Urinary bladder (tissue), 4 donors: ENCODE results near the gene RPA3. TPM values are rescaled to one million over a fixed set of nuclear protein-coding genes. Genes with fewer than 3 reads are reported as not detected.
A peak's percentile ranks its signal among the peaks of the same experiment; 100 is the strongest.

ENCODE experiments used
- DNase-seq: peaks from one replicate; pipeline ENCODE4 v3.0.0-alpha.2; 2015; ENCODE audit errors: extremely low spot score
- H3K27ac ChIP-seq: one replicate; pipeline ENCODE4 v1.5.1; 2013; ENCODE audit warnings: low read depth, mild to moderate bottlenecking, moderate library complexity
- H3K36me3 ChIP-seq: one replicate; pipeline ENCODE4 v1.6.1; 2013; ENCODE audit warnings: mild to moderate bottlenecking, moderate library complexity; ENCODE audit not compliant: insufficient read depth
- H3K4me1 ChIP-seq: one replicate; pipeline ENCODE4 v1.6.1; 2013; ENCODE audit warnings: mild to moderate bottlenecking, moderate library complexity; ENCODE audit not compliant: insufficient read depth
- H3K4me3 ChIP-seq: one replicate; pipeline ENCODE4 v1.5.1; 2013; ENCODE audit warnings: low read depth, low read length
- WGBS: extraction: QIAGEN DNeasy Blood & Tissue Kit; methylation state at CpG from one replicate; pipeline ENCODE4 v1.1.7; 2013; 5-methylcytosine and 5-hydroxymethylcytosine counted together
- polyA plus RNA-seq: library from polyadenylated mRNA; stranded (reverse); fragments of 200-250 nt; gene quantifications from one replicate; pipeline ENCODE4 v1.2.3, GENCODE V29; 2013
- total RNA-seq: library from RNA; depleted of rRNA; stranded (reverse); fragments of >200 nt; gene quantifications from one replicate; pipeline ENCODE4 v1.2.3, GENCODE V29; 2014
- donor health status: healthy with polysubstance abuse.
- donor health status: healthy.

RPA3 gene
- total RNA-seq (21.6 TPM), polyA plus RNA-seq (18.3 TPM)

- no peak for DNase-seq
- Histone ChIP-seq H3K4me1 (no peaks in the 10 kb centered on the region), H3K36me3 (no peaks in the 10 kb centered on the region), H3K27ac (no peak within 1 kb of the TSS), H3K4me3 (no peak within 1 kb of the TSS)
- WGBS = 74% methylated on average over 1 of the region's 1 CpG
Measured at GRCh38 chr7:7718492-7718891, at the start of gene RPA3. Gene RPA3 (minus strand): TSS chr7:7718607. CDS start chr7:7640418, 78,189 bp downstream.

GRCh38 chr7:7766671-7767070 is 48.3 kb upstream of the RPA3 start:
- no peak overlapping the region for H3K27ac ChIP-seq
- H3K36me3 ChIP-seq = no peaks in the 10 kb centered on the region
- DNase-seq = no peak
- H3K4me3 ChIP-seq = no peak overlapping the region
- H3K4me1 ChIP-seq = peaks cover 4% of the 10 kb centered on the region

- no peak for DNase-seq
- Histone ChIP-seq H3K4me1 (peaks cover 2% of the 10 kb centered on the region), H3K4me3 (no peak overlapping the region)
Measured at GRCh38 chr7:7765422-7765821, 47.0 kb upstream of the RPA3 start.

DNA sequence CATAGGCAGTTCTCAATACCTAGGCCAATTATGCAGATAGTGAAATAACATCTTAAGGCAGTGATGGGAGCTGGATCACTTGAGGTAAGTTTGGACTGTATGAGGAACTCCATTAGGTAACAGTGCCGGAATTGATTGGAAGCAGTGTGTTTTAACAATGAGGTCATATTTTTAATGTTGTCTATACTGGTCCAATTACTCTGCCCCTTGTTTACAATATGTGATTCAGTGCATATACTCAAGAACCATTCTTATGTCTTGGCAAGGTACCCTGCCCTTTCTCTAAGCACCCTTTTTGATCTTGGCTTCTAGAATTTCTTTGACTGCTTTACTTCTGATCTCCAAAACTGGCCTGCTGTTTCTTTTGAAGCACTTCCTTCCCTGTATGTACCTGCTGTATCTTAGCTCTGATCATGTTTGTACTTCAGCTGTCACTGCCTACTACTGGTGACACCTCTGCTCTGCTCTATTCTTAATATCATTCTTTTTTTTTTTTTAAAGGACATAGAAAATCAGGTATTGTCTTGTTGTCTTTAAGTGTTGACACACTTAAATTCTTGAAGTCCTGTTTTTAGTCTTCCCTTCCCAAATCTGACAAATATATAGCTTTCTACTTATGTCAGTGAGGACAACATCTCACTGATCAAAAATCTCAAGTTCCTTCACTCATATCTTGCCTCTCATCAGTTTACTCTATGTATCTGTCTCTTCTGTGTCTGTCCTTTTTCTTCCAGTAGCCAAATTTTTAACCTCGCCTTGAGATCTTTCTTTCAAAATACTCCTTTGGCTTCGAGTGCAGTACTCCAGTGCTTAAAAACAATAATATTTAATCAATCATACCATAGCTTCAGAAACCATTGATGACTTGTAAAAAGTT is 46.4 kb upstream of the RPA3 start:
- Histone ChIP-seq H3K27ac (peak overlapping the region; percentile 10), H3K4me1 (peaks cover 2% of the 10 kb centered on the region), H3K4me3 (no peak overlapping the region), H3K36me3 (no peaks in the 10 kb centered on the region)
- DNase-seq = no peak
- 92% methylated on average over 3 of the region's 3 CpGs for WGBS

More at GRCh38 chr7:7765422-7765821, 47.0 kb upstream of the RPA3 start:
- no peaks in the 10 kb centered on the region for H3K36me3 ChIP-seq
- no peak overlapping the region for H3K27ac ChIP-seq

GRCh38 chr7:7761974-7762779 is 43.8 kb upstream of the RPA3 start:
- Histone ChIP-seq H3K36me3 (no peaks in the 10 kb centered on the region), H3K4me1 (peaks cover 3% of the 10 kb centered on the region), H3K27ac (no peak overlapping the region), H3K4me3 (peak overlapping the region; percentile 32)
- DNase-seq = no peak
- whole genome bisulfite sequencing = 8% methylated on average over 9 of the region's 9 CpGs

DNA sequence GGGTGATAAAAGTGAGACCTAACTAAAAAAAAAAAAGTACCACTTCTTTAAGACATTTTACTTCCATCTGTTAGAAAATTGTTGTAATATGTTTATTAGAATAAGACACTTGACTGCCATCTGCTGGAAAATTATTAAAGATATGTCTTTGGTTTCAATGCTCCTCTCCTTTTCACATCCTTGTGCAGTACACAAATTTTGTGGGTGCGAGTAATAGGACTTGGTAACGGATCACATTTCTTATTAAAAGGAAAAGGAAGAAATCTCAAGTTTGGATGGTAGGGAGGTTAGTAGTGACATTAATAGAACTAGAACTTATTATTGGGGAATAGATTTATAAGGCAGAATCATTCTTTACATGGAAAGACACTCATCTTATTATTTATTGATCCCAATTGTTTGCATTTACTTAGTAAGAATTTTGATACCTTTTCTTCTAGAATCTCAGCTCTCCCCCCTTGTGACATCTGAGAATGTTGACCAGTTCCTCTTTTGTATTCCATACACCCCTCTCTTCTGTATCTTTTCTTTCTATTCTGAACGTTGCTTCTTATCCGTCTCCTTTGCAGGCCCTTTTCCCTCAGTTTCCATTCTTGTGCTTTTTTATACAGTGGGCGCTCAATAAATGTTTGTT is 43.0 kb upstream of the RPA3 start:
- no peaks in the 10 kb centered on the region for H3K36me3 ChIP-seq
- peaks cover 3% of the 10 kb centered on the region for H3K4me1 ChIP-seq
- WGBS = 58% methylated on average over 5 of the region's 5 CpGs
- no peak overlapping the region for H3K27ac ChIP-seq
- H3K4me3 ChIP-seq = peak overlapping the region; percentile 32
- no peak for DNase-seq

DNA sequence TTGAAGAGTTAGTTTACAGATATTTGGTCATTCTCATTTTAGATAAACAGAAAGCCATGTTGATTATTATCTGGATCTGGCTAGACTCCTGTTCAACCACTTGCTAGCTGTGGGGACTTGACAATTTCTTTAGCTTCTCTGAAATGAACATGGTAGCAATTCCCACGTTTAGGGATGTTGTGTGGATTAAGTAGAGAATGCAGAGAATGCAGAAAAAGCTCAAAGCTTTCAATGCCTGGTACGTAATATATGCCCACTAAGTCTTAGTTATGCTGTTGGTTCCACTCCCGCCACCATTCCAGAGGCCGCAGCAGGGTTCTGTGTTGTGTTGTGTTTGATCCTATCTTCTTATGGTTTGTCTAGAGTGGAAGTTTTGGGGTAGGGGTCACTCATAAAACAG is 39.2 kb upstream of the RPA3 start:
- Histone ChIP-seq H3K4me3 (no peak overlapping the region), H3K27ac (no peak overlapping the region), H3K4me1 (peaks cover 3% of the 10 kb centered on the region), H3K36me3 (no peaks in the 10 kb centered on the region)
- 79% methylated on average over 4 of the region's 4 CpGs for WGBS
- no peak for DNase-seq

DNA sequence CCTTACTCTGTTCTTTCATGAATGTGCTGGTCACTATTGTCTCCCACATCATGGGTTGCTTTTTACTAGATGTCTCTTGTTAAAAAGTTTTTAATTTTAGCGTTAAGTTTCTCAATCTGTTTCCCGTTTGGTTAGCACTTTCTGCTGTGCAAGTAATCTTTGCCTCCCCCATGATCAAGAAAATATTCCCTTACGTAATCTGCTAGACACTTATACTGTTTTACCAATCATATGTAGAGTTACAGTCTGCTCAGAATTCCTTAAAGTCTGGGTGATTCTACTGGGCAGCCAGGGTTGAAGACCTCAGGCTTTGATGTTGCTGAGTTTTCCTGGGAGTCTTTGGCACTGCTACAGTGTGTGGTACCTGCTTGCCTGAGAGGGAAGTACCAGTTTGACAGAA is 38.2 kb upstream of the RPA3 start:
- Histone ChIP-seq H3K4me3 (no peak overlapping the region), H3K36me3 (no peaks in the 10 kb centered on the region), H3K4me1 (peaks cover 3% of the 10 kb centered on the region), H3K27ac (no peak overlapping the region)
- 96% methylated on average over 3 of the region's 3 CpGs for WGBS
- no peak for DNase-seq

GRCh38 chr7:7751243-7752092 is 33.1 kb upstream of the RPA3 start:
- 85% methylated on average over 3 of the region's 3 CpGs for WGBS
- DNase-seq = no peak
- H3K4me3 ChIP-seq = no peak overlapping the region

DNA sequence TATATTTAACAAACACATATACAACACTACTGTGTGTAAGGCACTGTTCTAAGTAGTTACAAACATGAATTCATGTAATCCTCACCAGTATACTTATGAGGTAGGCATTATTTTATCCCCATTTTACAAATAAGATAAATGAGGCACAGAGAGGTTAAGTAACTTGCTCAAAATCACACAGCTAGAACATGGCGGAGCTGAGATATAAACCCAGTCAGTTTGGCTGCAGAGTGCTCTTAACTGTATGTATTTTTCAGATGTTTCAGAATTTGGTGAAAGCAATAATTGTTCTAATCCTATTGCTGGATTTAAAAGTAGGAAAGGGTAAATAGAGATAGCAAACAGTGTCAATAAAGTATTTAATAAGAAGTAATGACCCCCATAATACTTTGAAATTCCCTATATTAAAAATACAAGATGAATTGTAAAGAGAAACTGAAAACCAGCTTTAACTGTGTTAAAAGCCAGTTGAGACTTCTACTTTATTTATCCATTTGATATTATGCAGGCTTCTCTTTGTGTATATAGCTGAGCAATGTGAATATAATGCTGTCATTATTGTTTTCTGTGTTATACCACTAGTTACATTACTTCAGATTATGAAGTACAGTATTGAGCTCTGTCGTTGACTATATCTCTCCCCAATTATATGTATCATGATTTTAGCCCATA is 32.3 kb upstream of the RPA3 start:
- Histone ChIP-seq H3K27ac (no peak overlapping the region), H3K4me3 (no peak overlapping the region), H3K4me1 (no peaks in the 10 kb centered on the region), H3K36me3 (no peaks in the 10 kb centered on the region)
- no peak for DNase-seq
- 60% methylated on average over 2 of the region's 2 CpGs for WGBS

More at GRCh38 chr7:7751243-7752092, 33.1 kb upstream of the RPA3 start:
- Histone ChIP-seq H3K4me1 (no peaks in the 10 kb centered on the region), H3K36me3 (no peaks in the 10 kb centered on the region), H3K27ac (no peak overlapping the region)

DNA sequence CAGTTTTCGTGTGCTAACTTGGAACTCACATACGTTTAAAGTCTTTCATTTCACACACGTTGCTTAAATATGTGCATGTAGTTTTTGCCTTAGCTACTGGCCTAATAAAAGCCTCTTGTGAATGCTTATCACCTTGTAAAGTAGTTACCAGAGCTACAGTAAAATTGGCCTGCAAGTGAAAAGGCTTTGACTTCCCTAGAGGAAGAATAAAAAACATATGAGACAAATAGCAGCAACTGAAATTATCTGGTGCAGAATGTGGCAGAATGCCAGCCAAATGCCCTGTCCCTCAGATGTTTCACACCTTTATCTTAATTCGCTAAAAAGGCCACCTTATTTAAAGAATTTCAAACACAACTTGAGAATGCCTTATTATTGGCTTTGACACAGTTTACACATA is 28.1 kb upstream of the RPA3 start:
- no peaks in the 10 kb centered on the region for H3K4me1 ChIP-seq
- WGBS = 44% methylated on average over 4 of the region's 4 CpGs
- no peak overlapping the region for H3K27ac ChIP-seq
- no peak for DNase-seq
- peaks cover 2% of the 10 kb centered on the region for H3K36me3 ChIP-seq
- no peak overlapping the region for H3K4me3 ChIP-seq

DNA sequence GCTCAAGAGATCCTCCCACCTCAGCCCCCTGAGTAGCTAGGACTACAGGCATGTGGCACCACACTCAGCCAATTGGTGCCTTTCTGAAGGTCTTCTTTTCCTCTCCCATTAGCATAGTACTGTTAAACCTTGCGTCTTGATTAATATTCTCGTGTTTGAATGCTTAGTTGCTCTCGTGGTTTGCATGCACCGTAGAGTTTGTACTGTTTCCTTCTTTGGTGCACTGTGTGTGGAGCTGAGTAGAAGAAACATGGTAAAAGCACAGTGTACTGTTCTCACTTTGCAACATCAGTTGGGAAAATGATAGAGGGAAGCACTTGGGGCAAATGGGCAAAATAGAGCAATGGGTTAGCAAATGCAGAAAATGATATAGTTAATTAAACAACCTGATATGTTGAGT is 27.6 kb upstream of the RPA3 start:
- H3K36me3 ChIP-seq = peaks cover 2% of the 10 kb centered on the region
- no peak overlapping the region for H3K4me3 ChIP-seq
- H3K4me1 ChIP-seq = no peaks in the 10 kb centered on the region
- DNase-seq = no peak
- no peak overlapping the region for H3K27ac ChIP-seq
- WGBS = 90% methylated on average over 4 of the region's 4 CpGs
